BLaER1 treated with 17β-estradiol and CSF1 and Interleukin-3, amounts not matched to agents 10 nM and 100 nM (cell line): Measurements from ENCODE around the gene HLCS.

Experiments
- H3K27ac ChIP-seq, 11 experiments: shearing (Covaris generic); formaldehyde crosslinking; 2 replicates each; pipeline ENCODE4 v1.8.1; 2022
- H3K27me3 ChIP-seq, 11 experiments: shearing (Covaris generic); formaldehyde crosslinking; 2 replicates each; pipeline ENCODE4 v1.8.1; 2022
- H3K36me3 ChIP-seq, 11 experiments: shearing (Covaris generic); formaldehyde crosslinking; 2 replicates each; pipeline ENCODE4 v1.8.1; 2022
- H3K4me1 ChIP-seq, 10 experiments: shearing (Covaris generic); formaldehyde crosslinking; 2 replicates each; pipeline ENCODE4 v1.8.1; 2022
- H3K4me2 ChIP-seq, 11 experiments: shearing (Covaris generic); formaldehyde crosslinking; 2 replicates each; pipeline ENCODE4 v1.8.1; 2022
- H3K4me3 ChIP-seq, 10 experiments: shearing (Covaris generic); formaldehyde crosslinking; 2 replicates each; pipeline ENCODE4 v1.8.1; 2022
- H3K9ac ChIP-seq, 11 experiments: shearing (Covaris generic); formaldehyde crosslinking; 2 replicates each; pipeline ENCODE4 v1.8.1; 2022
- H3K9me3 ChIP-seq, 11 experiments: shearing (Covaris generic); formaldehyde crosslinking; replicated peaks in 1 of 11; 2 replicates each; pipeline ENCODE4 v1.8.1; 2022
- H4K20me1 ChIP-seq, 11 experiments: shearing (Covaris generic); formaldehyde crosslinking; 2 replicates each; pipeline ENCODE4 v1.8.1; 2022
- Cebpa-rat ChIP-seq, 11 experiments: shearing (Covaris generic); IDR thresholded peaks; 2 replicates each; pipeline ENCODE4 v1.8.1; 2022

HLCS gene

GRCh38 chr21:36891121-36891520 lies 75.3 kb downstream of the HLCS start:
- H3K27me3 ChIP-seq, result no peaks in the 10 kb centered on the region
- no peak for TF ChIP-seq Cebpa-rat (IDR thresholded peaks at IDR 0.05)
- no peaks in the 10 kb centered on the region for H3K4me1 ChIP-seq
- H3K9ac ChIP-seq, result no peak overlapping the region
- no peak overlapping the region for H3K4me2 ChIP-seq
- H3K27ac ChIP-seq, result no peak overlapping the region
- no peak overlapping the region for H3K4me3 ChIP-seq
- H3K9me3 ChIP-seq, result peaks cover 8 to 34% (median 15%) of the 10 kb centered on the region in 11 experiments; a peak in 18 of 22 replicates
- peaks cover 25 to 88% (median 53%) of the 10 kb centered on the region in 11 experiments for H3K36me3 ChIP-seq
- no peaks in the 10 kb centered on the region for H4K20me1 ChIP-seq

GRCh38 chr21:36890086-36890485 lies 76.4 kb downstream of the HLCS start:
- no peaks in the 10 kb centered on the region for H3K27me3 ChIP-seq
- no peak for TF ChIP-seq Cebpa-rat (IDR thresholded peaks at IDR 0.05)
- H3K36me3 ChIP-seq, result peaks cover 29 to 88% (median 55%) of the 10 kb centered on the region in 11 experiments; a peak in 21 of 22 replicates
- no peak overlapping the region for H3K27ac ChIP-seq
- H3K4me2 ChIP-seq, result no peak overlapping the region
- H3K9me3 ChIP-seq, result peaks cover 18 to 44% (median 25%) of the 10 kb centered on the region in 11 experiments
- no peak overlapping the region for H3K9ac ChIP-seq
- H3K4me3 ChIP-seq, result no peak overlapping the region
- H4K20me1 ChIP-seq, result no peaks in the 10 kb centered on the region
- no peaks in the 10 kb centered on the region for H3K4me1 ChIP-seq

- H3K27me3 ChIP-seq, result no peaks in the 10 kb centered on the region
- no peak overlapping the region for H3K4me2 ChIP-seq
- H4K20me1 ChIP-seq, result no peaks in the 10 kb centered on the region
- H3K27ac ChIP-seq, result no peak overlapping the region
- no peak overlapping the region for H3K4me3 ChIP-seq
- H3K9me3 ChIP-seq, result peaks cover 25 to 47% (median 32%) of the 10 kb centered on the region in 11 experiments
- peaks cover 33 to 88% (median 56%) of the 10 kb centered on the region in 11 experiments; a peak in 21 of 22 replicates for H3K36me3 ChIP-seq
- H3K9ac ChIP-seq, result no peak overlapping the region
- no peak for TF ChIP-seq Cebpa-rat (IDR thresholded peaks at IDR 0.05)
- no peaks in the 10 kb centered on the region for H3K4me1 ChIP-seq
These were observed 77.1 kb downstream of the HLCS start for GRCh38 chr21:36889401-36889800.

- Histone ChIP-seq H4K20me1 (no peaks in the 10 kb centered on the region), H3K36me3 (peaks cover 34 to 88% (median 59%) of the 10 kb centered on the region in 11 experiments; a peak in 21 of 22 replicates), H3K4me3 (no peak overlapping the region), H3K27me3 (no peaks in the 10 kb centered on the region), H3K9me3 (peaks cover 34 to 49% (median 38%) of the 10 kb centered on the region in 11 experiments), H3K27ac (no peak overlapping the region), H3K4me2 (no peak overlapping the region), H3K9ac (no peak overlapping the region), H3K4me1 (no peaks in the 10 kb centered on the region)
- no peak for TF ChIP-seq Cebpa-rat (IDR thresholded peaks at IDR 0.05)
These were observed 78.0 kb downstream of the HLCS start for GRCh38 chr21:36888466-36888865.

- no peak overlapping the region for H3K4me2 ChIP-seq
- H4K20me1 ChIP-seq, result no peaks in the 10 kb centered on the region
- H3K9me3 ChIP-seq, result peaks cover 39 to 52% (median 43%) of the 10 kb centered on the region in 11 experiments
- H3K4me1 ChIP-seq, result no peaks in the 10 kb centered on the region
- H3K36me3 ChIP-seq, result peaks cover 39 to 88% (median 64%) of the 10 kb centered on the region in 11 experiments; a peak in 21 of 22 replicates
- H3K4me3 ChIP-seq, result no peak overlapping the region
- no peaks in the 10 kb centered on the region for H3K27me3 ChIP-seq
- no peak for TF ChIP-seq Cebpa-rat (IDR thresholded peaks at IDR 0.05)
- no peak overlapping the region for H3K9ac ChIP-seq
- H3K27ac ChIP-seq, result no peak overlapping the region
These were observed 78.5 kb downstream of the HLCS start for GRCh38 chr21:36887963-36888362.

GRCh38 chr21:36883532-36884486 lies 82.7 kb downstream of the HLCS start:
- 0 out of 20 replicates have a peak overlapping the region, but pooled peaks of 1 of the 10 experiments have one; percentile 17 for H3K4me3 ChIP-seq
- H3K27ac ChIP-seq, result no peak overlapping the region
- no peak overlapping the region for H3K9ac ChIP-seq
- H3K9me3 ChIP-seq, result peaks cover 43 to 58% (median 50%) of the 10 kb centered on the region in 11 experiments
- H3K27me3 ChIP-seq, result no peaks in the 10 kb centered on the region
- H4K20me1 ChIP-seq, result no peaks in the 10 kb centered on the region
- peaks cover 32 to 70% (median 46%) of the 10 kb centered on the region in 11 experiments; a peak in 21 of 22 replicates for H3K36me3 ChIP-seq
- TF ChIP-seq Cebpa-rat (IDR thresholded peaks at IDR 0.05), result no peak
- H3K4me1 ChIP-seq, result no peaks in the 10 kb centered on the region
- H3K4me2 ChIP-seq, result no peak overlapping the region

DNA sequence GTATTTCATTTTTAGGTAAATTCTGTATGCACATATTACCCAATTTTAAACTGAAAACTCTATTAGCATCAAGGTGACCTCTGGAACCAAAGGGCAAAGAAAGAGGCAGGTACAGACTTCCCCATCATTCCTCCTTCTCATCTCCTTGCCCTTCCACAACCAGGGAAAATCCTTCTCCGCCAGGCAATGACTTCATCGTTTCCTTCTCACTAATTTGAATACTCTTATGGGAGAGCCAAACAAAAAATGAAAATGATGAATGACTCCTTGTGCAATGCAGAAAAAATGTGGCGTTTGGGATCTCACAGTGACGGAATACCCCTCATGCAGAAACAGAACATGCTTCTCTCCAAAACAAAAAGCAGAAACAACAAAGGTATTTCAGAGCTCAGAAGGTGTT lies 83.7 kb downstream of the HLCS start:
- H3K4me3 ChIP-seq, result no peak overlapping the region
- no peak for TF ChIP-seq Cebpa-rat (IDR thresholded peaks at IDR 0.05)
- no peak overlapping the region for H3K27ac ChIP-seq
- H3K27me3 ChIP-seq, result no peaks in the 10 kb centered on the region
- H3K36me3 ChIP-seq, result peaks cover 32 to 70% (median 47%) of the 10 kb centered on the region in 11 experiments; a peak in 21 of 22 replicates
- H3K4me1 ChIP-seq, result no peaks in the 10 kb centered on the region
- no peaks in the 10 kb centered on the region for H4K20me1 ChIP-seq
- H3K4me2 ChIP-seq, result no peak overlapping the region
- no peak overlapping the region for H3K9ac ChIP-seq
- peaks cover 46 to 67% (median 57%) of the 10 kb centered on the region in 11 experiments for H3K9me3 ChIP-seq

- Histone ChIP-seq H3K27me3 (no peaks in the 10 kb centered on the region), H4K20me1 (no peaks in the 10 kb centered on the region), H3K4me1 (no peaks in the 10 kb centered on the region), H3K36me3 (peaks cover 24 to 66% (median 36%) of the 10 kb centered on the region in 11 experiments; a peak in 21 of 22 replicates), H3K9me3 (peaks cover 43 to 60% (median 53%) of the 10 kb centered on the region in 11 experiments), H3K4me3 (no peak overlapping the region), H3K4me2 (no peak overlapping the region), H3K27ac (no peak overlapping the region), H3K9ac (no peak overlapping the region)
- TF ChIP-seq Cebpa-rat (IDR thresholded peaks at IDR 0.05), result no peak
These were observed 85.2 kb downstream of the HLCS start for GRCh38 chr21:36881228-36881627.

- peaks cover 12 to 66% (median 26%) of the 10 kb centered on the region in 11 experiments; a peak in 21 of 22 replicates for H3K36me3 ChIP-seq
- no peak overlapping the region for H3K4me3 ChIP-seq
- no peak for TF ChIP-seq Cebpa-rat (IDR thresholded peaks at IDR 0.05)
- no peak overlapping the region for H3K9ac ChIP-seq
- no peak overlapping the region for H3K4me2 ChIP-seq
- no peaks in the 10 kb centered on the region for H3K27me3 ChIP-seq
- no peaks in the 10 kb centered on the region for H4K20me1 ChIP-seq
- no peak overlapping the region for H3K27ac ChIP-seq
- H3K9me3 ChIP-seq, result peaks cover 29 to 57% (median 46%) of the 10 kb centered on the region in 11 experiments
- no peaks in the 10 kb centered on the region for H3K4me1 ChIP-seq
These were observed 86.6 kb downstream of the HLCS start for GRCh38 chr21:36879827-36880226.
